Adipocyte (in vitro differentiated cells): ENCODE data around the gene SFXN5.
A peak's percentile ranks its signal among the peaks of the same experiment; 100 is the strongest.

Experiments
- DNase-seq: peaks from one replicate; pipeline ENCODE4 v3.0.0-alpha.2; 2015; ENCODE audit warnings: low read depth
- H3K27me3 ChIP-seq: replicated peaks from 2 replicates; pipeline ENCODE4 v1.7.0; 2013; ENCODE audit warnings: mild to moderate bottlenecking, low read length, moderate library complexity; ENCODE audit not compliant: control insufficient read depth, insufficient read depth
- H3K36me3 ChIP-seq: 2 replicates; pipeline ENCODE4 v1.7.0; 2013; ENCODE audit warnings: low read length, mild to moderate bottlenecking, moderate library complexity; ENCODE audit not compliant: control insufficient read depth, insufficient read depth, severe bottlenecking
- H3K4me1 ChIP-seq: 2 replicates; pipeline ENCODE4 v1.7.0; 2013; ENCODE audit warnings: mild to moderate bottlenecking, low read length, moderate library complexity; ENCODE audit not compliant: control insufficient read depth, insufficient read depth
- H3K4me3 ChIP-seq: 2 replicates; pipeline ENCODE4 v1.7.0; 2013; ENCODE audit warnings: mild to moderate bottlenecking, low read length, moderate library complexity
- H3K9ac ChIP-seq: 2 replicates; pipeline ENCODE4 v1.7.0; 2013; ENCODE audit warnings: mild to moderate bottlenecking, low read length, moderate library complexity
- H3K9me3 ChIP-seq: 2 replicates; pipeline ENCODE4 v1.7.0; 2013; ENCODE audit warnings: mild to moderate bottlenecking, low read length, moderate library complexity; ENCODE audit not compliant: control insufficient read depth

SFXN5 gene

DNA sequence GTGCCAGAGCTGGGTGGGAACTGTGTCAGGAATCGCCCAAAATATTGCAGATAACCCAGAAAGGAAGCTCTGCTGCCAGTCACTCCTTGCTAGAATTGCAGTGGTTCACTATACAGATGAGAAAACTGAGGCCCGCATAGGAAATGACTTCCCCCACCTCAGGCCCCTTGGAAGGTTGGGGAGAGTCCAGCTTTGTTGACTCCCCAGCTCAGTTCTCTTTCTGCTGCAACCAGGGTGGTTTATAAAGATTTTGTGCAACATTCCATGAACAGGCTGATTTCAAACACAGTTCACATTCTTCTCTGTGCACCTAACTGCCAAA, 173.0 kb downstream of the SFXN5 start:
- H3K27me3 ChIP-seq = peaks cover 68% of the 10 kb centered on the region
- peaks cover 9% of the 10 kb centered on the region for H3K4me1 ChIP-seq
- no peak for DNase-seq
- no peak overlapping the region for H3K4me3 ChIP-seq
- no peak overlapping the region for H3K9ac ChIP-seq
- H3K36me3 ChIP-seq = no peaks in the 10 kb centered on the region
- H3K9me3 ChIP-seq = no peaks in the 10 kb centered on the region

DNA sequence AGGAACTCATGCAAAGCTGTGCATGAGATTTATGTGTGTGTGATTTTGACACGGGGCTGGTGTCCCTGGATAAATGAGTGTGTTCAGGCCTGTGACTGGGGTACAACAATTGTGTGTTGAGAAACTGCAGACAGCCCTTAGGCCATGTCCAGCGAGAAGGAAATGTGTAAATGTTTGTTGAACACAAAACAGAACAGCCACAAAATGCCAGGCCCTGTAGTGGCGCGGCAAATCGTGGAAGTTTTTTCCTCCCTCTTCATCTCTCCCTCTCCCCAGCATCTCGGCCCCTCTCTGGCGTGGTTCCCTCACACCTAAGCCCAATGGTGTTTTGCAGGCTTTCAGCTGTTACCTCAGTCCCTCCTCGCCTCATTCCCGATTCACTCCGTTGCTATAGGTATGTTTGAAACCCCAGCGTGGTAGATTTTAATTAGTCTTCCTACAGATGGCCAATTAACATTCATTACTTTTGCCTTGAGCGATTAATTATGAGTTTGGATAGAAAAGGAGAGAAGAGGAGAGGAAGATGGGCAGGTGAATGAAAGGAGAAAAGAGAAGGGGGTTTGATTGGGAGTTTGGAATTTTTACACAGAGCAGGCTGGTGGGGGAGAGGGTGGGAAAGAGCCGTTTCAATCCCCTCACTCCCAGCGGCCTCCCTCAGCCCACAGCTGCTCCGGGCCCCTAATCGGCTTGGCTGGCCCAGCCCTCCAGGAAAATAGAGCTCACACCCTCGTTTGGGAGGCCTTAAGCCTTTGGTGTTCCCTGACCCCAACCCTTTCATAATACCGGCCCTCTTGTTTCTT, 173.5 kb downstream of the SFXN5 start:
- Histone ChIP-seq H3K36me3 (no peaks in the 10 kb centered on the region), H3K4me1 (peaks cover 13% of the 10 kb centered on the region), H3K4me3 (no peak overlapping the region), H3K9ac (no peak overlapping the region), H3K9me3 (no peaks in the 10 kb centered on the region), H3K27me3 (peaks cover 63% of the 10 kb centered on the region)
- DNase-seq = no peak

DNA sequence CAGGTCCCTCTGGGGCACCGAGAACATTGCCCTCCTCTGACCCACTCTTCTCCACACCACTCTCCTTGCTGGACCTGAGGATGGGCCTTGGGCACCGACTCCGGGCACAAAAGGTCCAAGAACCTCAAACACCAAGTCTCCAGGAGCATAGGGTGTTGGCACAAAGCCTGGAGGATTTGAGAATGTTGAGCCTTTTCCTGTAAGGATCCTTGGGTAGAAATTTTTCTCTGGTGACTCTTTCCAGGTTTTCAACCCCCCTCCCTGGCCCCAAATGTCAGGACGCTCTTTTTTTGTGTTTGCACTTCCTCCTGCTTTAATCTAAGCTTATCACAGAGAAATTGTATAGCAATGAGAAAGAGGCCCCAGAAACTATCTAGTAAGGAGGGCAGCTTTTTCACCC, 175.1 kb downstream of the SFXN5 start:
- Histone ChIP-seq H3K9me3 (no peaks in the 10 kb centered on the region), H3K4me1 (peaks cover 15% of the 10 kb centered on the region), H3K4me3 (no peak overlapping the region), H3K36me3 (peaks cover 6% of the 10 kb centered on the region), H3K9ac (no peak overlapping the region), H3K27me3 (peaks cover 47% of the 10 kb centered on the region)
- no peak for DNase-seq

DNA sequence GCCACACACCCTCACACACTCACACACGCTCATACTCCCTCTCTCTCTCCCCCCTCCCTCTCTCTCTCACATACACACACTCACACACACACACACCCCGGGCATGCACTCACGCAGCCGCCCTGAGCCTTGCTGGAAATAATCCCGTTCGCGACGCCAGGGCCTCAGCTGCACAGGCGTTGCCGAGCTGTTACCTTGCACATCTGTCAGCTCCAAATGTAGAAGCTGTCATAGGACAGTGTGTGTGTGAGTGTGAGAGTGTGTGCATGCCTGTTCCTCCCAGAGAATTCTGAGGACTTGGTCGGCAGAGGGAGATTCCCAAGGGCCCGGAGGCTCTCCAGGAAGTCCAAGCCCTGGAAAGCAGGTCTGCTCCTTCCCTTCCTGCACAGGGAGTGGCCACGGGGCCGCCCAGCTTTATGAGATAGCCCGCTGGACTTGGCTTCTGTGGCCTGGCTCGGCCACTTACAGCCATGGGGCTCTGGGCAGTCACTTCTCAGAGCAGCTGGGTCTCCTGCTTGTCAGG, 175.7 kb downstream of the SFXN5 start:
- Histone ChIP-seq H3K9me3 (no peaks in the 10 kb centered on the region), H3K9ac (no peak overlapping the region), H3K36me3 (peaks cover 10% of the 10 kb centered on the region), H3K4me1 (peaks cover 15% of the 10 kb centered on the region), H3K27me3 (peaks cover 42% of the 10 kb centered on the region), H3K4me3 (no peak overlapping the region)
- no peak for DNase-seq

DNA sequence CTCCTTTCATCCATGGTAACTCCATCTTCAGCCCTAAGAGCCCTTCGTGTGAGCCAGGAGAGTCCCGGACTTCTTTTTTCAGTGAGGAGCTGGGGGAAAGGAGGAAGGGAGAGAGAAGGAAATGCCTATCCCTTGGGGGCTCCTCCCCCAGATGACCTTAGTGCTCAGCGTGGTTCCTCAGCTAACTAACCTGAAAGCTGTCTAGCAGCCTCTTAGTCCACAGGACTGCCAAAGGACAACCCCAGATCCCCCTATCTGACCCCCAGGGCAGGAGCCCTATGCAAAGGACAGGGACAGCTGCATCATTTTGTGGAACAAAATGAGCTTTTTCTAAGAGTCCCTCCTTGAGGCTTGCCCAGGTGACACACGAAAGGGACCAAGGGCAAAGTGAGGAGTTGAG, 176.4 kb downstream of the SFXN5 start:
- no peak for DNase-seq
- Histone ChIP-seq H3K4me1 (peaks cover 15% of the 10 kb centered on the region), H3K9ac (no peak overlapping the region), H3K27me3 (peaks cover 35% of the 10 kb centered on the region), H3K9me3 (no peaks in the 10 kb centered on the region), H3K36me3 (peaks cover 10% of the 10 kb centered on the region), H3K4me3 (no peak overlapping the region)

GRCh38 chr2:72894514-72894913, 177.0 kb downstream of the SFXN5 start:
- no peak for DNase-seq
- Histone ChIP-seq H3K4me3 (no peak overlapping the region), H3K9ac (no peak overlapping the region), H3K9me3 (no peaks in the 10 kb centered on the region), H3K36me3 (peaks cover 10% of the 10 kb centered on the region), H3K27me3 (peaks cover 28% of the 10 kb centered on the region), H3K4me1 (peaks cover 15% of the 10 kb centered on the region)

DNA sequence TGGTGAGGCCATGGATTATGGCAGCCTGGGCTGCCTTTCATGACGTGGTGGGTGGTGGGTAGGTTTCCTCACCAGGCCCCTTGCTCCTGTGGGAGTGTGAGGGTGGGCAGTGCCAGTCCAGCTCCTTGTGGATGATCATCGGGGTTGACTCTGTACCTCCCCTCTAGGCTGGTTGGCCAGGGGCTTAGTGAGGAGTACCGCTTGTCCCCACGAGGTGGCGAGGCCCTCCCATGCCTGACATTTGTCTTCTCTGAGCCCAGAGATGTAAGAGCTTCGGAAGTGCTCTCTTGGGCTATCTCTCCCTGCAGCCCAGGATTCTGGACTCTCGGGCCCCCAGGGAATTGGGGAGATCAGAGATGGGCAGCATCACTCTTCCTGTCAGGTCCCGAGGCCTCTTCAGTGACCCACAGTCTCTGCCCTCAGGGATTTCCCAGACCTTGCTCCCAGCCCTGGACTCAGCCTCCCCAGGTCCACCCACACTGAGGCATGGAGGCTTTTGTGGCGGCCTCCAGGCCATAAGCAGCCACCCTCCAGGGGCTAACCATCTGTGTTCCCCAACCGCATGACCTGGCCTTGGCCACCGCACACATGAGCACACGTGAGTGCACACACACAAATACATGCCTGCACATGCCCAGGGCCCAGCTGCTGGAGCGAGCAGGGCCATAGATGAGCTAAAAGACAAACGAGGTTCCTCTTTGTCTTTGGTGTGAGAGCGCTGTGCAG, 177.8 kb downstream of the SFXN5 start:
- Histone ChIP-seq H3K36me3 (peaks cover 10% of the 10 kb centered on the region), H3K4me3 (no peak overlapping the region), H3K9ac (no peak overlapping the region), H3K9me3 (no peaks in the 10 kb centered on the region), H3K4me1 (peaks cover 21% of the 10 kb centered on the region), H3K27me3 (peaks cover 24% of the 10 kb centered on the region)
- peak; percentile 82 for DNase-seq

GRCh38 chr2:72892506-72893173, 178.9 kb downstream of the SFXN5 start:
- Histone ChIP-seq H3K4me3 (no peak overlapping the region), H3K36me3 (peaks cover 10% of the 10 kb centered on the region), H3K9me3 (no peaks in the 10 kb centered on the region), H3K27me3 (peaks cover 24% of the 10 kb centered on the region), H3K4me1 (peaks cover 30% of the 10 kb centered on the region), H3K9ac (no peak overlapping the region)
- peak; percentile 87 for DNase-seq
